DND-41 (cell line): ENCODE results near the gene HS2ST1.

Experiments used
- CTCF ChIP-seq: IDR thresholded peaks from 2 replicates; pipeline ENCODE4 v1.5.1; 2012; ENCODE audit warnings: borderline replicate concordance, low read length, moderate library complexity, mild to moderate bottlenecking; ENCODE audit not compliant: poor library complexity, severe bottlenecking; ENCODE audit errors: extremely low read depth
- EZH2 ChIP-seq: IDR thresholded peaks from 3 replicates; pipeline ENCODE4 v1.6.1; 2012; ENCODE audit warnings: borderline replicate concordance, low read depth, mild to moderate bottlenecking, moderate library complexity, low read length, inconsistent platforms; ENCODE audit not compliant: severe bottlenecking

GRCh38 chr1:87111659-87112371 is 197.4 kb downstream of the HS2ST1 start:
- TF ChIP-seq CTCF (no peak), EZH2 (no peak)
